ENCODE results near the gene CCDC69. TPM values are rescaled to one million over a fixed set of nuclear protein-coding genes. Genes with fewer than 3 reads are reported as not detected.

The CCDC69 gene
- total RNA-seq, 1 donor from 2014 or later = 101 TPM

GRCh38 chr5:151251621-151252020 lies 27.7 kb upstream of the CCDC69 start:
- no peak for DNase-seq (ENCODE audit: low spot score in 2 of 2)
- H3K27ac ChIP-seq = no peak overlapping the region

GRCh38 chr5:151251001-151251551 lies 27.2 kb upstream of the CCDC69 start:
- H3K9me3 ChIP-seq = no peaks in the 10 kb centered on the region
- intact Hi-C loops (cut with DNase I) = loop anchor here (5.0 to 10.0 kb wide), 2 partner anchors 94 to 194 kb away; partner anchors contain the start of genes ANXA6 and SLC36A1

More at GRCh38 chr5:151251621-151252020, 27.7 kb upstream of the CCDC69 start:
- Histone ChIP-seq H3K36me3 (no peaks in the 10 kb centered on the region), H3K27me3 (no peaks in the 10 kb centered on the region), H3K4me1 (peaks cover 5 to 11% of the 10 kb centered on the region in 2 donors), H3K9me3 (no peaks in the 10 kb centered on the region), H3K4me3 (no peak overlapping the region)
- intact Hi-C loops (cut with DNase I) = loop anchor here (2.0 to 10.0 kb wide), 3 partner anchors 94 to 519 kb away; partner anchors contain the start of genes ANXA6, G3BP1 and SLC36A1
- no peak for TF ChIP-seq CTCF (IDR thresholded peaks at IDR 0.05)

GRCh38 chr5:151250346-151251000 lies 26.6 kb upstream of the CCDC69 start:
- no peak overlapping the region for H3K27ac ChIP-seq
- no peaks in the 10 kb centered on the region for H3K9me3 ChIP-seq
- intact Hi-C loops (cut with DNase I) = loop anchor here (5.0 to 10.0 kb wide), 2 partner anchors 93 to 194 kb away; partner anchors contain the start of genes ANXA6 and SLC36A1
- H3K27me3 ChIP-seq = no peaks in the 10 kb centered on the region
- no peaks in the 10 kb centered on the region for H3K36me3 ChIP-seq
- TF ChIP-seq CTCF (IDR thresholded peaks at IDR 0.05) = no peak
- no peak for DNase-seq (ENCODE audit: low spot score in 2 of 2)
- H3K4me3 ChIP-seq = no peak overlapping the region
- H3K4me1 ChIP-seq = peaks cover 5 to 11% of the 10 kb centered on the region in 2 donors

More at GRCh38 chr5:151251001-151251551, 27.2 kb upstream of the CCDC69 start:
- Histone ChIP-seq H3K27ac (no peak overlapping the region), H3K36me3 (no peaks in the 10 kb centered on the region), H3K4me3 (no peak overlapping the region), H3K4me1 (peaks cover 5 to 11% of the 10 kb centered on the region in 2 donors), H3K27me3 (no peaks in the 10 kb centered on the region)
- DNase-seq (ENCODE audit: low spot score in 2 of 2) = no peak
- TF ChIP-seq CTCF (IDR thresholded peaks at IDR 0.05) = no peak

GRCh38 chr5:151249281-151249680 lies 25.4 kb upstream of the CCDC69 start:
- H3K4me1 ChIP-seq = peaks cover 5 to 6% of the 10 kb centered on the region in 2 donors
- intact Hi-C loops (cut with DNase I) = loop anchor here (10.0 kb wide), 1 partner anchor 194 kb away; no protein-coding TSS in a partner anchor
- no peak overlapping the region for H3K4me3 ChIP-seq
- no peaks in the 10 kb centered on the region for H3K27me3 ChIP-seq
- TF ChIP-seq CTCF (IDR thresholded peaks at IDR 0.05) = no peak
- no peaks in the 10 kb centered on the region for H3K9me3 ChIP-seq
- H3K27ac ChIP-seq = no peak overlapping the region
- no peak for DNase-seq (ENCODE audit: low spot score in 2 of 2)
- no peaks in the 10 kb centered on the region for H3K36me3 ChIP-seq

- DNase-seq (ENCODE audit: low spot score in 2 of 2) = no peak
- Histone ChIP-seq H3K27me3 (no peaks in the 10 kb centered on the region), H3K36me3 (no peaks in the 10 kb centered on the region), H3K4me3 (no peak overlapping the region), H3K27ac (no peak overlapping the region), H3K4me1 (peaks cover 2 to 4% of the 10 kb centered on the region in 2 donors), H3K9me3 (no peaks in the 10 kb centered on the region)
- intact Hi-C loops (cut with DNase I) = loop anchor here (10.0 kb wide), 1 partner anchor 194 kb away; no protein-coding TSS in a partner anchor
- no peak for TF ChIP-seq CTCF (IDR thresholded peaks at IDR 0.05)
Observed at GRCh38 chr5:151248651-151249050, 24.8 kb upstream of the CCDC69 start.
